SK-N-MC (cell line): Measurements from ENCODE around the gene TXNDC11.

Source experiments
- EZH2 ChIP-seq: fragments of 200-600 bp; sonication (generic); IDR thresholded peaks from one replicate; pipeline ENCODE4 v1.6.1; 2017; ENCODE audit warnings: antibody characterized with exemption
- POLR2AphosphoS5 ChIP-seq: IDR thresholded peaks from 2 replicates; pipeline ENCODE4 v1.6.1; 2012; ENCODE audit warnings: mild to moderate bottlenecking, low read depth, low read length, borderline replicate concordance

GRCh38 chr16:11744075-11744470 lies 1.4 kb upstream of the TXNDC11 start:
- TF ChIP-seq EZH2: no peak
- no peak for TF ChIP-seq POLR2AphosphoS5
